Esophagus squamous epithelium (tissue), 5 donors: ENCODE measurements around the gene ZMYND8. TPM values are rescaled to one million over a fixed set of nuclear protein-coding genes. Genes with fewer than 3 reads are reported as not detected.

Experiments
- DNase-seq: peaks from one replicate; lab custom pipeline; 2025; lab: John Stamatoyannopoulos, UW
- H3K27ac ChIP-seq, 4 donors: fragments of 200-600 bp; sonication (generic); one replicate each; pipeline ENCODE4 v1.5.1; 2016 to 2019; ENCODE audit warnings: mild to moderate bottlenecking in 1 of 4
- H3K27me3 ChIP-seq, 4 donors: fragments of 200-600 bp; sonication (generic); 1 replicate in 3 of 4; 2 replicates in 1 of 4; pipeline versions ENCODE4 v1.5.1 to v1.6.0; 2017 to 2021; ENCODE audit warnings: antibody characterized with exemption in 1 of 4
- H3K36me3 ChIP-seq, 3 donors: fragments of 200-600 bp; sonication (generic); one replicate each; pipeline ENCODE4 v1.5.1; 2016 to 2019
- H3K4me1 ChIP-seq, 3 donors: fragments of 200-600 bp; sonication (generic); one replicate each; pipeline ENCODE4 v1.5.1; 2017 to 2019
- H3K4me3 ChIP-seq, 4 donors: fragments of 200-600 bp; sonication (generic); 1 replicate in 3 of 4; 2 replicates in 1 of 4; pipeline ENCODE4 v1.5.1; 2016 to 2019; ENCODE audit warnings: mild to moderate bottlenecking in 2 of 4, moderate library complexity in 1 of 4
- H3K9me3 ChIP-seq, 3 donors: fragments of 200-600 bp; sonication (generic); one replicate each; pipeline ENCODE4 v1.5.1; 2016 to 2019
- POLR2A ChIP-seq, 4 donors: fragments of 450-650 bp; IDR thresholded peaks; one replicate each; pipeline ENCODE4 v1.6.1; 2017; ENCODE audit warnings: antibody characterized with exemption in 4 of 4, mild to moderate bottlenecking in 4 of 4, moderate library complexity in 3 of 4
- whole genome bisulfite sequencing, 2 donors: methylation state at CpG; one replicate each; pipeline ENCODE4 v1.1.5; 2018; 5-methylcytosine and 5-hydroxymethylcytosine counted together
- intact Hi-C: fragments of 100-400 bp; cut with DNase I; formaldehyde crosslinking; loops from one replicate; pipeline ENCODE4 v1.15.0; 2022
- total RNA-seq, 4 donors: library from RNA; depleted of rRNA; stranded (reverse); fragments of >200 nt; gene quantifications; one replicate each; pipeline ENCODE4 v1.1.0, GENCODE V29; 2016
- TF ChIP-seq, protein P1 (sequence below), 6 experiments: fragments of 450-650 bp in 4 of 6; fragments of 200-600 bp in 2 of 6; sonication (generic) in 2 of 6; IDR thresholded peaks; one replicate each; pipeline ENCODE4 v1.5.1; 2016 to 2019; ENCODE audit warnings: antibody characterized with exemption in 6 of 6, mild to moderate bottlenecking in 4 of 6, moderate library complexity in 4 of 6
- donor health status: DM: yes; HTN: yes; CAD: no.

The ZMYND8 gene
- total RNA-seq, 4 donors from 2014 or later: 21.5 to 26.3 (median 24.3) TPM

DNA sequence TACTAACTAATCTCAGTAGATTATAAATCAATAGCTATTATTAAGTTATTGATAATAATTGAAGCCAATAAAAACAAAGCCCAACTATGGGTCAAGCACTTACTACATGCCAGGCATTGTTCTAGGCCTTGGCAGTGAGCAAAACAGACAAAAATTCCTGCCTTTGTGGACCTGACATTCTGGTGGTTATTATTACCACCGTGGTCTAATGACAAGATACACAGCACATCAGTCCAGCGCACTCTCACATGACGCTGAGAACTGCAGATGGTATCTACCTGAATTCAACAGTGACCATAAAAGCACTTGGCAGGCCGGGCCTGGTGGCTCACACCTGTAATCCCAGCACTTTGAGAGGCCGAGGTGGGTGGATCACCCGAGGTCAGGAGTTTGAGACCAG lies 121.4 kb downstream of the ZMYND8 start:
- 94 to 96% methylated on average over 5 of the region's 6 CpGs for WGBS, 2 donors
- peaks cover 27 to 100% (median 42%) of the 10 kb centered on the region in 3 donors for H3K36me3 ChIP-seq
- no peaks in the 10 kb centered on the region for H3K27me3 ChIP-seq
- TF ChIP-seq, protein P1, sequence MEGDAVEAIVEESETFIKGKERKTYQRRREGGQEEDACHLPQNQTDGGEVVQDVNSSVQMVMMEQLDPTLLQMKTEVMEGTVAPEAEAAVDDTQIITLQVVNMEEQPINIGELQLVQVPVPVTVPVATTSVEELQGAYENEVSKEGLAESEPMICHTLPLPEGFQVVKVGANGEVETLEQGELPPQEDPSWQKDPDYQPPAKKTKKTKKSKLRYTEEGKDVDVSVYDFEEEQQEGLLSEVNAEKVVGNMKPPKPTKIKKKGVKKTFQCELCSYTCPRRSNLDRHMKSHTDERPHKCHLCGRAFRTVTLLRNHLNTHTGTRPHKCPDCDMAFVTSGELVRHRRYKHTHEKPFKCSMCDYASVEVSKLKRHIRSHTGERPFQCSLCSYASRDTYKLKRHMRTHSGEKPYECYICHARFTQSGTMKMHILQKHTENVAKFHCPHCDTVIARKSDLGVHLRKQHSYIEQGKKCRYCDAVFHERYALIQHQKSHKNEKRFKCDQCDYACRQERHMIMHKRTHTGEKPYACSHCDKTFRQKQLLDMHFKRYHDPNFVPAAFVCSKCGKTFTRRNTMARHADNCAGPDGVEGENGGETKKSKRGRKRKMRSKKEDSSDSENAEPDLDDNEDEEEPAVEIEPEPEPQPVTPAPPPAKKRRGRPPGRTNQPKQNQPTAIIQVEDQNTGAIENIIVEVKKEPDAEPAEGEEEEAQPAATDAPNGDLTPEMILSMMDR (IDR thresholded peaks at IDR 0.05): no peak
- TF ChIP-seq POLR2A (IDR thresholded peaks at IDR 0.05): no peak
- no peak for DNase-seq
- H3K4me1 ChIP-seq: no peaks in the 10 kb centered on the region
- intact Hi-C loops: no loop called here
- H3K27ac ChIP-seq: no peak overlapping the region
- H3K9me3 ChIP-seq: no peaks in the 10 kb centered on the region
- no peak overlapping the region for H3K4me3 ChIP-seq

DNA sequence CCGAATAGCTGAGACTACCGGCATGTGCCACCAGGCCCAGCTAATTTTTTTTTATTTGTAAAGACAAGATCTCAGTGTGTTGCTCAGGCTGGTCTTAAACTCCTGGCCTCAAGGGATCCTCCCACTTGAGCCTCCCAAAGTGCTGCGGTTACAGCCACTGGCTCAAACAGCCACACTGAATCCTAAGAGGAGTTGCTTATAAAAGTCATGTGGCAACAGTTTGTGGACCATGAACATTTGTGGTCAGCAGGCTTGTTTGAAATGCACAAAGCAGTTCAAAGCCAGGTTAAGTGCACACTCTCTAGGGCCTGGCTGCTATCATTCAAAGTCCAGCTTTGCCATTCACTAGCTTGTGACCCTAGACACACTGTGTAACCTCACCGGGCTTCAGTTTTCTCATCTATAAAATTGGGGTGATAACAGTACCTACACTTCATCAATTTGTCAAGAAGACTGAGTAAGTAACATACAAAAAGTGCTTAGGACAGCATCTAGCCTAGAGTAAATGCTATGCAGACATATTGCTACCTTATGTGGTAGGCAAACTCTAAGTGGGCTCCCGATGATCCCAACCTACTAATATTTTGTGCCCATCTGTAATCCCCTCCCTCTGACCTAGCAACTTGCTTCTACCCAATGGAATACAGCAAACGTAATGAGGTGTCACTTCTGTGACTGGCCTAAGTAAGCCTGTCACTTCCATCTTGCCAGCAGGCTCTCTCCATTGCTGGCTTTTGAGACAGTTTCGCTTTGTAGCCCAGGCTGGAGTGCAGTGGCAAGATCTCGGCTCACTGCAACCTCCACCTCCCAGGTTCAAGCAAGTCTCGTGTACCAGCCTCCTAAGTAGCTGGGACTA lies 122.9 kb downstream of the ZMYND8 start:
- Histone ChIP-seq H3K27ac (no peak overlapping the region), H3K9me3 (no peaks in the 10 kb centered on the region), H3K4me1 (no peaks in the 10 kb centered on the region), H3K4me3 (no peak overlapping the region), H3K27me3 (no peaks in the 10 kb centered on the region), H3K36me3 (peaks cover 19 to 100% (median 42%) of the 10 kb centered on the region in 3 donors)
- WGBS, 2 donors: 86 to 97% methylated on average over 7 to 9 of the region's 9 CpGs
- no peak for DNase-seq
- no peak for TF ChIP-seq POLR2A (IDR thresholded peaks at IDR 0.05)
- TF ChIP-seq, protein P1 (IDR thresholded peaks at IDR 0.05): no peak
- intact Hi-C loops: no loop called here

DNA sequence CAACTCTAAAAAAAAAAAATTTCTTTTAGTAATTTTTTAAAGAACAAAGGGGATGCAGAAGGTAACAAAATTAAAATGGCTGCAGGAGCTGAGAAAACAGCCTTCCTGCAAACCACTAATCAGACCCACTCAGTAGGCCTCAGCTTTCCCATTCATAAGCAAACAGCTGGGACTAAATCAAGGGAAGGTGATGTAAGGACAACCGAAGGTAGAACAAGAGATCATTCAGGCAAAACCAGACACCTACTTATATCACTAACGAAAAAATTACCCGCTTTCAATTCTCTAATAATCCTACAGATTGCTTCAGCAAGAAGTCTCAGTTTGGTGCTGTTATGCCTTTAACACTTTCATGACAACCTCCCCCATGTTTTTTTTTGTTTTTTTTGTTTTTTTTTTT lies 124.0 kb downstream of the ZMYND8 start:
- no peak overlapping the region for H3K4me3 ChIP-seq
- H3K4me1 ChIP-seq: no peaks in the 10 kb centered on the region
- no peak overlapping the region for H3K27ac ChIP-seq
- intact Hi-C loops: no loop called here
- H3K36me3 ChIP-seq: peaks cover 22 to 100% (median 37%) of the 10 kb centered on the region in 3 donors
- 87 to 88% methylated on average over 3 of the region's 3 CpGs for WGBS, 2 donors
- H3K9me3 ChIP-seq: no peaks in the 10 kb centered on the region
- H3K27me3 ChIP-seq: no peaks in the 10 kb centered on the region
- TF ChIP-seq, protein P1 (IDR thresholded peaks at IDR 0.05): no peak
- no peak for TF ChIP-seq POLR2A (IDR thresholded peaks at IDR 0.05)
- no peak for DNase-seq

DNA sequence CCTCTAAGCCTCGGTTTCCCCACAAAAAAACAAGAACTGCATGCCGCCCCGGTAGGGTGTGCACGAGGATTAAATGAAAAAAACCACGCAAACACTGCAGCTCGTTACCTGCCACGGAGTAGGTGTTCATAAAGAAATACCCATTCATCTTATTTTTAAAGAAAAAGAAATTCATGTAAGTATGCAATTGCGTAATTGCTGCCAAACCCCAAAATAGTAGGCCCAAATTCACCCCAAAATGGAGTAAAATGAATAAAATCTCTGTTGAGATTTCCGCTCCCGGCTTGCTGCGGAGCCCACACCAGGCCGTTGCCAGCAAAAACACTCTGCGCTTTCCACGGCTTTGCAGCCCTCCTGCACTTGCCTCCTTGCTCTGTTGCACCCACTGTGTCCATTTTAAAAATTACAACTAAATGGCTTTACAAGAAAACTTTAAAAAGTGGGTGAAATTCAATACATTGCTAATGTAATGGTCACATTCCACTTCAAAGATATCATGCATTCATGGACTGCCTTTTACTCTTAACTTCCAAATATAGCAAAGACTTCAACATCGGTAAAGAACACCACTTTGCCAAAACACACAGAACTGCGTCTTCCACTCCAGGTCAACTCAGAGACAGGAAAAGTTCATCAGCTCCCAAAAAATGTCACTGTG lies 125.0 kb downstream of the ZMYND8 start:
- WGBS, 2 donors: 82 to 89% methylated on average over 14 to 16 of the region's 16 CpGs
- Histone ChIP-seq H3K27ac (no peak overlapping the region), H3K9me3 (no peaks in the 10 kb centered on the region), H3K36me3 (peaks cover 25 to 100% (median 40%) of the 10 kb centered on the region in 3 donors), H3K27me3 (no peaks in the 10 kb centered on the region), H3K4me3 (no peak overlapping the region), H3K4me1 (no peaks in the 10 kb centered on the region)
- no peak for DNase-seq
- no peak for TF ChIP-seq POLR2A (IDR thresholded peaks at IDR 0.05)
- TF ChIP-seq, protein P1 (IDR thresholded peaks at IDR 0.05): no peak
- intact Hi-C loops: no loop called here

DNA sequence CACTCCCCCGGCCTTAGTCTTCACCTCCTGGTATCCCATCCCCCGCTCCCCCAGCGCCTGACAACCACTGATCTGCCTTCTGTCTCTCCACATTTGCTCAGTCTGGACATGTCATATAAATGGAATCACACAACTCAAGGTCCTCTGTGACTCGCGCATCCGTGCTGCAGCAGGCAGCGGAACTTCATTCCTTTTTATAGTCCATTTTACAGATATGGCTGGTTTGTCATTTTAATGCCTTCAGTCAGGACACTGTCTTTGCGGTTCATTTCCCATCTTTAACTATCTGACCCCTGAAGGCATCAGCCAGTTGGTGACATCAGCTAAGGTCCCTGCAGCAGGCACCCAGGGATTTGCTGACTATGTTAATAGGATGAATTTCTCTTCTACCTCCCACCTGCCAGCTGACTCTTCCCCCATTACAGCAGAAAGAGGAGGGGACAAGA lies 125.7 kb downstream of the ZMYND8 start:
- Histone ChIP-seq H3K27me3 (no peaks in the 10 kb centered on the region), H3K27ac (no peak overlapping the region), H3K4me1 (no peaks in the 10 kb centered on the region), H3K4me3 (no peak overlapping the region), H3K36me3 (peaks cover 19 to 100% (median 41%) of the 10 kb centered on the region in 3 donors), H3K9me3 (no peaks in the 10 kb centered on the region)
- no peak for DNase-seq
- TF ChIP-seq, protein P1 (IDR thresholded peaks at IDR 0.05): no peak
- no peak for TF ChIP-seq POLR2A (IDR thresholded peaks at IDR 0.05)
- intact Hi-C loops: no loop called here
- 90 to 92% methylated on average over 8 of the region's 8 CpGs for WGBS, 2 donors
